Activated T-cell treated with anti-CD3 and anti-CD28 coated beads, Interleukin-2, amount 50 U/mL, for 72 hours (primary cell): ENCODE data around the gene DFFB. TPM values are rescaled to one million over a fixed set of nuclear protein-coding genes. Genes with fewer than 3 reads are reported as not detected.
"Not testable (repeated sequence)": the region's sequence is repeated elsewhere in the genome, so short reads cannot be mapped to it uniquely, and the experiment has no call there.

ENCODE experiments used
- ATAC-seq, 2 donors: fragments of 150-1000 bp; cut with Tn5 transposase; replicated peaks in 1 of 2; 2 replicates each; pipeline ENCODE4 v1.10.0; 2021; ENCODE audit warnings: moderate library complexity in 2 of 2, mild to moderate bottlenecking in 1 of 2
- DNase-seq, 2 donors: peaks; one replicate each; pipeline ENCODE4 v3.0.0; 2021 to 2022; ENCODE audit warnings: mixed read lengths in 1 of 2
- H3K27ac Mint-ChIP-seq: one replicate; pipeline ENCODE4 v1.8.0; 2022; ENCODE audit warnings: mild to moderate bottlenecking, moderate library complexity, mixed read lengths
- H3K27me3 Mint-ChIP-seq: one replicate; pipeline ENCODE4 v1.8.0; 2022; ENCODE audit warnings: low read depth, mixed read lengths
- H3K36me3 Mint-ChIP-seq, 2 donors: one replicate each; pipeline ENCODE4 v1.8.0; 2022; ENCODE audit warnings: mixed read lengths in 2 of 2, mild to moderate bottlenecking in 1 of 2; ENCODE audit not compliant: insufficient read depth in 2 of 2
- H3K4me1 Mint-ChIP-seq: one replicate; pipeline ENCODE4 v1.8.0; 2022; ENCODE audit warnings: low read depth, mixed read lengths
- H3K4me3 Mint-ChIP-seq, 2 donors: one replicate each; pipeline ENCODE4 v1.8.0; 2022; ENCODE audit warnings: mild to moderate bottlenecking in 2 of 2, mixed read lengths in 2 of 2, moderate library complexity in 2 of 2
- H3K9me3 Mint-ChIP-seq, 2 donors: one replicate each; pipeline ENCODE4 v1.8.0; 2022; ENCODE audit warnings: mixed read lengths in 2 of 2
- total RNA-seq, 2 donors: library from RNA; stranded (reverse); gene quantifications; one replicate each; pipeline ENCODE4 v1.2.3, GENCODE V29; 2022

Gene DFFB
- total RNA-seq, 2 donors from 2014 or later: 8.2 to 8.6 TPM

DNA sequence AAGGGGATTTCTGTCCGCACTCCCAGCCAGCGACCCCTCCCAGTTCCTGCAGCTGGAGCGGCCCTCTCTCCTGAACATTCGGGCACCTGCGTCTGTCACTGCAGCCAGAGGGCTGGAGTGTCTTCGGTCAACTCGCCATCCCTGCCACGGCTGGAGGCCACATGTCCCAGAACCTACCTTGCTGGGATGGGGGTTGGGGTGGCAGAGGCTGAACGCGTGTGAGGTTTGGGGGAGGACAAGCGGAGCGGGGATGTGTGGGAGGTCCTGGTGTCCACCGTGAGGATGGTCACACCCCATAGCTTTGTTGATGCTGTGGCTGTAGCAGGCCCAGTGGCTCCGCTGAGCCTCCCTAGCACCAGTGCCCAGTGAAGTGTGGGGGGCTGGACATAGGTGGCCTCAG is 57.6 kb downstream of the DFFB start:
- Mint-ChIP-seq H3K9me3 (no peaks in the 10 kb centered on the region), H3K27ac (no peak overlapping the region), H3K36me3 (no peaks in the 10 kb centered on the region), H3K4me1 (peaks cover 5% of the 10 kb centered on the region), H3K27me3 (no peaks in the 10 kb centered on the region), H3K4me3 (no peak overlapping the region)
- no peak for ATAC-seq
- DNase-seq: no peak

DNA sequence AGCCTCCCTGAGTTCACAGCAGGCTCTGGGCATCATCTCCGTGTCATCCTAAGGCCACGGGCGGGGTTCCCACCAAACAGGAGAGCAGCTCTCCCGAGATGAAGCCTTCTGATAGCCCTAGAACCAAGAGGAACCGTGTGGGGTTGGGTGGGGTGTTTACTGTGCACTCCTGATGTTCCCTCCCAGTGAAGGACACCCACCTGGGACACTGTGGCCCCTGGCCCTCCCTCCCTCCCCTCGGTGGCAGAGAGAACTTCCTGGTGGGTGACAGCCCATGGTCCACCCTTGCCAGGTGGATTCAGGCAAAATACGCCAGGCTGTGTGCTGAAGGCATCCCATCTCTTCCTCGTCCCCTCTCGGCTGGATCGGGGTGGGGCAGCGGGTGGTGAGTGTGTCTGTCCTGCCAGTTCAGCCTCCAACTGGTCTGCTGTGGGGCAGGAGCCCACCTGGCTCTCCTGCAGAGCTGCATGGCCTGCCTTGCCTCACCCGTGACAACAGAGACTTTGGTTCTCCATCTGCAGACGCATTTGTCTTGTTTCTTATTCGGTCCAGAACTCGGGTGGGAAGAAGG is 58.4 kb downstream of the DFFB start:
- Mint-ChIP-seq H3K27me3 (no peaks in the 10 kb centered on the region), H3K4me3 (no peak overlapping the region), H3K4me1 (peaks cover 5% of the 10 kb centered on the region), H3K36me3 (no peaks in the 10 kb centered on the region), H3K27ac (no peak overlapping the region), H3K9me3 (no peaks in the 10 kb centered on the region)
- ATAC-seq (no peak), DNase-seq (no peak)

DNA sequence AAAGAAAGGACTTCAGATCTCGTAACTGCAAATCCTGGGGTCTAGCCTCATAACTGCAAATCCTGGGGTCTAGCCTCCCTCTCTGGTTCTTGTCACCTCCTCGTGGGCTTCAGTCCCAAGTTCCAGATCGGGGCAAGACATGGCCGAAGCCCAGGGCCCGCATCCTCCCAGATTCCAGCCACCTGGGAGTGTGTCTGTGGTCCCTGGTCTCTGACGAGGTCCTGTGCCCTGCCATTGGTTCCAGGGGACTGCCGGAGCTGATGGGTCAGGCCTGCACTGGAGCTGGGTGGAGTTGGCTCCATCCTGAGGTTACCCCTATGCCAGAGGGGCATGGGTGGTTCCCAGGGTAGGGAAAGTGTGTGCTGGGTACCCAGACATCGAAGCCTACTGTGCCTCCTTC is 60.5 kb downstream of the DFFB start:
- Mint-ChIP-seq H3K9me3 (no peaks in the 10 kb centered on the region), H3K27me3 (no peaks in the 10 kb centered on the region), H3K36me3 (no peaks in the 10 kb centered on the region), H3K4me3 (no peak overlapping the region), H3K27ac (no peak overlapping the region), H3K4me1 (peaks cover 12% of the 10 kb centered on the region)
- no peak for DNase-seq
- ATAC-seq: no peak

- peaks cover 18% of the 10 kb centered on the region for H3K4me1 Mint-ChIP-seq
- not testable (repeated sequence) for ATAC-seq, H3K27ac Mint-ChIP-seq, DNase-seq, H3K4me3 Mint-ChIP-seq, H3K27me3 Mint-ChIP-seq, H3K9me3 Mint-ChIP-seq, H3K36me3 Mint-ChIP-seq
Observed at GRCh38 chr1:3918359-3918758, 61.1 kb downstream of the DFFB start.

GRCh38 chr1:3918966-3919611 is 61.8 kb downstream of the DFFB start:
- H3K36me3 Mint-ChIP-seq: no peaks in the 10 kb centered on the region
- no peak overlapping the region for H3K27ac Mint-ChIP-seq
- no peak for DNase-seq
- peaks cover 20% of the 10 kb centered on the region for H3K4me1 Mint-ChIP-seq
- no peaks in the 10 kb centered on the region for H3K27me3 Mint-ChIP-seq
- H3K9me3 Mint-ChIP-seq: no peaks in the 10 kb centered on the region
- no peak for ATAC-seq
- no peak overlapping the region for H3K4me3 Mint-ChIP-seq

DNA sequence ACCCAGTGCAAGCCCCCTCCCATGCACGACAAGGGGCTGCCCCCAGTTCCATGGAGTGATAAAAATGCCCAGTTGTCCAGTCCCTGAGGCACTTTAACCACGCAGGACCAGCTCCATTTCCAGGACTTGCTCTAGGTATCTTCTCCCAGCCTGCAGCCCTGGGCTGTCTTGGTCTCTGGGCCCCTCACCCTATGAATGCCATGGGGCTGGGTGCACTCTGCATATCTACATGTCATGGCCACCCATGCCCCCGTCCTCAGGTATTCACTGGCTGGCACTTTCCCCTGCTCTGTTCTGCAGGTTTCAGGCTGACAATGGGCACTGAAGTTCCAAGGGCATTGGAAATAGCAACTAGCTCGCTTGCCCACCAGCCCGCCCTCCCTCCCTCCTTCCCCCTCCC is 62.4 kb downstream of the DFFB start:
- DNase-seq: no peak
- no peaks in the 10 kb centered on the region for H3K9me3 Mint-ChIP-seq
- H3K36me3 Mint-ChIP-seq: no peaks in the 10 kb centered on the region
- H3K27ac Mint-ChIP-seq: no peak overlapping the region
- H3K4me1 Mint-ChIP-seq: peaks cover 20% of the 10 kb centered on the region
- no peak for ATAC-seq
- H3K4me3 Mint-ChIP-seq: no peak overlapping the region
- H3K27me3 Mint-ChIP-seq: no peaks in the 10 kb centered on the region

GRCh38 chr1:3921765-3922164 is 64.5 kb downstream of the DFFB start:
- Mint-ChIP-seq H3K4me1 (peaks cover 20% of the 10 kb centered on the region), H3K27me3 (no peaks in the 10 kb centered on the region), H3K27ac (no peak overlapping the region), H3K9me3 (no peaks in the 10 kb centered on the region), H3K4me3 (peak overlapping the region in 1 of 2 donors; percentile 65), H3K36me3 (no peaks in the 10 kb centered on the region)
- no peak for DNase-seq
- ATAC-seq: no peak

DNA sequence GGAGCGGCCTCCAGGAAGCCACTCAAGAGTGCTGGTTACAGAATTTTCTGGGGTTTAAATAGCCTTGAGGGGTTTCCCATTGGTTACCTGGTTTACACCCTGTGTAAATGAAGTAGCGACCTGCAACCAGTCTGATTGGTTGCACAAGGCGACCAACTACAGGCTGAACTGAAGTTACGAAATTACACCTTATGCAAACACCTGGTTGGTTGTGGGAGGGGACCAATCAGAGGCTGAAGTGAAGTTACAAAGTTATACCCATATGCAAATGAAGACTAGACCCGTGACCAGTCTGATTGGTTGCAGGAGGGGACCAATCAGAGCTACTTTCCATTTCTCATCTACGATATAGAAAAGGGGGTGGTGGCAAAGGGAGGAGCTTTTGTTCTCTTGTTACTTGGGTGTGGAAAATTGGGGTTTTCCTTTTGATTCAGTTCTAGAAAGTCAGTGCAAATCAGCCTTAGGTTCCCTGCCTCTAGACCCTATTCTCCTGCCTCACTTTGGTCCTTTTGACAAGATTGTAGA is 65.0 kb downstream of the DFFB start:
- Mint-ChIP-seq H3K27ac (peak overlapping the region; percentile 9), H3K4me3 (peak overlapping the region in 1 of 2 donors; percentile 65), H3K9me3 (no peaks in the 10 kb centered on the region), H3K36me3 (no peaks in the 10 kb centered on the region), H3K27me3 (no peaks in the 10 kb centered on the region), H3K4me1 (peaks cover 20% of the 10 kb centered on the region)
- DNase-seq: peak in 1 of 2 donors; percentile 14
- peak; percentile 77 to 79 for ATAC-seq

DNA sequence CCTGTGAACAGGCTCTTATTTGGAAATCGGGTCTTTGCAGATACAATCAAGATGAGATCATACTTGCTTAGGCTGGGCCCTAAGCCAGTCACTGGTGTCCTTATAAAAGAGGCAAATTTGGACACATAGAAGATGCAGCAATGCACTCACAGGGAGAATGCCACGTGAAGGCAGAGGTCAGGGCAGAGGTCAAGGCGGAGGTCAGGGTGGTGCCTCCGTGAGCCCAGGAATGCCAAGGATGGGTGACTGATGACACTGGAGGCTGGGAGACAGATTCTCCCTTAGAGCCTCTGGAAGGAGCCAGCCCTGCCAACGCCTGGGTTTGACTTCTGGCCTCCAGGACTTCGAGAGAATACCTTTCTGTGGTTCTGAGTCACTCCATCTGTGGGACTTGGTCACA is 65.6 kb downstream of the DFFB start:
- DNase-seq (no peak), ATAC-seq (no peak)
- Mint-ChIP-seq H3K36me3 (no peaks in the 10 kb centered on the region), H3K27ac (peak overlapping the region; percentile 9), H3K9me3 (no peaks in the 10 kb centered on the region), H3K4me3 (peak overlapping the region in 1 of 2 donors; percentile 44), H3K27me3 (no peaks in the 10 kb centered on the region), H3K4me1 (peaks cover 20% of the 10 kb centered on the region)

DNA sequence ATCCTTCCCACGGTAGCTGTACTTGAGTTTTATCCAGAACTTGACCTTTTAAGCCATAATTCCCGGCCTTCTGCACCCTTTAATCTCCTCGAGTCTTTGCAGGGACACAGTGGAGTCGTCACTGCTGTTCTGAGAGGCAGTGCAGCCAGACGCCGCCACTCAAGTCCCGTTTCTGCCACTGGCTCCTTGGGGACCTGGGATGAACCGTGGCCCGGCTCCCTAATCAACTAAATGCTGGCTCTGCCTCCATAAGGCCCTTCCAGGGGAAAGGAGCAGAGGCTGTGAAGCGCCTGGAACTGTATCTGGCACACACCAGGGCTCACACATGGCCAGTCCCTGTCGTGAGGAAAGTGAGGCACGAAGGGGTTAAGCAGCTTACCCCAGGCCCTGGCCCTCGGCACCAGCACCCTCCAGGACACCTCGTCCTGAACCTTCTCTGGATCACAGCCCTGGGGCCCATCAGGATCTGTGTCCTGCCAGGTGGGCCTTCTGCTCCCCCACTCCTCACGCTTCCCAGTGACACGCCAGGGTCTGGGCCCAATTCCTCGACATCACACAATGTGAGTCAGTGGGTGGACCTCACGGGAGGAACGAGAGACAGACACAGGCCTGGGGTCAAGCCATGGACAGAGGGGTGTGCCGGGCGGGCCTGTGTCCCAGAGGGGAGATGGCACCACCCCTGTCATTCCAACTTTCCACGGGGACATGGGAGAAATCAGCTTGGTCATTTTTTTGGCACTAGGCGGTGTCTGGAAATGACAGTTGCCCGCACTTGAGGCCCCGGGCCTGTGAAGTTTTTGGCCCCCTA is 66.3 kb downstream of the DFFB start:
- H3K4me1 Mint-ChIP-seq: peaks cover 20% of the 10 kb centered on the region
- no peaks in the 10 kb centered on the region for H3K36me3 Mint-ChIP-seq
- H3K27ac Mint-ChIP-seq: no peak overlapping the region
- H3K9me3 Mint-ChIP-seq: no peaks in the 10 kb centered on the region
- no peaks in the 10 kb centered on the region for H3K27me3 Mint-ChIP-seq
- no peak for DNase-seq
- no peak for ATAC-seq
- H3K4me3 Mint-ChIP-seq: no peak overlapping the region

- no peak overlapping the region for H3K4me3 Mint-ChIP-seq
- no peak overlapping the region for H3K27ac Mint-ChIP-seq
- ATAC-seq (no peak), DNase-seq (no peak)
- H3K36me3 Mint-ChIP-seq: no peaks in the 10 kb centered on the region
- no peaks in the 10 kb centered on the region for H3K27me3 Mint-ChIP-seq
- H3K4me1 Mint-ChIP-seq: peaks cover 20% of the 10 kb centered on the region
- H3K9me3 Mint-ChIP-seq: peaks cover under 1 to 2% of the 10 kb centered on the region in 2 donors
Observed at GRCh38 chr1:3924186-3924824, 67.0 kb downstream of the DFFB start.

DNA sequence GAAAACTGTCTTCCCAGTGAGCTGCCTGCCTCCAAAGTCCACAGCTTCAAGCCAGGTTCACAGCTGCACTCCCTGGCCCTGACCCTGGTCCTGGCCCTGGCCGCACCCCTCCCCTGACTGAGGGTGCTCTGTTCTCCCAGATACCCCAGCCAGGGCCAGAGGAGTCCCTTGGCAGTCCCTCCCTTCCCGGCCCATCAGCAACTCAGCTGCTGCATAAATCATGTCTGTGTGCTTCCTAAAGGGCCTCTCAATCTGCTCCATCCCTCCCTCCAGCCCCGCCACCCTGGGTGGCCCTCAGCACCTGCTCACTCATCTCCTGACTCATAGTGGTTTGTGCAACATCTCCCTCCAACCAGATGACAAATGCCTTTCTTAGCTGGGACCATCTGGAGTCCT is 67.5 kb downstream of the DFFB start:
- H3K27me3 Mint-ChIP-seq: no peaks in the 10 kb centered on the region
- peaks cover 3 to 4% of the 10 kb centered on the region in 2 donors for H3K9me3 Mint-ChIP-seq
- no peak for DNase-seq
- peaks cover 20% of the 10 kb centered on the region for H3K4me1 Mint-ChIP-seq
- ATAC-seq: no peak
- H3K4me3 Mint-ChIP-seq: no peak overlapping the region
- no peaks in the 10 kb centered on the region for H3K36me3 Mint-ChIP-seq
- H3K27ac Mint-ChIP-seq: no peak overlapping the region

DNA sequence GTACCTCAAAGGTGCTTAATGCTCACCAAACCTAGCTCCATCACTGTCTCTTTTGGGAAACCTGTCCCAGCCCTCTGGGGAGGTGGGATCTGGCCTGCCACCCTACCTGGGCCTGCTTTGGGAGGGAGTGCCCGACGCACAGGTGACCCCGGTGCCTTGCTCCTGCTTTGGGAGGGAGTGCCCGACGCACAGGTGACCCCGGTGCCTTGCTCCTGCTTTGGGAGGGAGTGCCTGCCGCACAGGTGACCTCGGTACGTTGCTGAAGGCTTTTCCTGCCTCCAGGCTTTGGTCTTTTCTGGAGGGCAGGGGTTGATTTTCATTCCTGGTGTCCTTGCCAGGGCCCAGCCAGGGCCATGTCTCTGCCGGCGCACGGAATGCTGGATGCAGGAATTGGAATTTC is 68.0 kb downstream of the DFFB start:
- no peak for DNase-seq
- no peaks in the 10 kb centered on the region for H3K27me3 Mint-ChIP-seq

More for the DNA sequence above, 68.0 kb downstream of the DFFB start:
- Mint-ChIP-seq H3K4me3 (no peak overlapping the region), H3K27ac (no peak overlapping the region), H3K4me1 (peaks cover 20% of the 10 kb centered on the region), H3K9me3 (peaks cover 5 to 7% of the 10 kb centered on the region in 2 donors), H3K36me3 (peaks cover 2 to 3% of the 10 kb centered on the region in 2 donors)
- ATAC-seq: no peak
